Stomach smooth muscle (tissue), 2 donors: Measurements from ENCODE around the gene SMARCA4.

Source experiments
- H3K27ac ChIP-seq: one replicate; pipeline ENCODE4 v1.7.0; 2013; ENCODE audit warnings: mild to moderate bottlenecking, low read length, inconsistent platforms
- H3K27me3 ChIP-seq, 2 donors: one replicate each; pipeline ENCODE4 v1.7.0; 2013; ENCODE audit warnings: low read length in 2 of 2; ENCODE audit not compliant: insufficient read depth in 2 of 2, control insufficient read depth in 1 of 2
- H3K36me3 ChIP-seq, 2 donors: one replicate each; pipeline ENCODE4 v1.7.0; 2013; ENCODE audit warnings: low read length in 2 of 2; ENCODE audit not compliant: control insufficient read depth in 2 of 2, insufficient read depth in 2 of 2
- H3K4me1 ChIP-seq: one replicate; pipeline ENCODE4 v1.7.0; 2013; ENCODE audit warnings: low read length; ENCODE audit not compliant: control insufficient read depth, insufficient read depth
- H3K4me3 ChIP-seq, 2 donors: one replicate each; pipeline ENCODE4 v1.7.0; 2013; ENCODE audit warnings: low read length in 2 of 2
- H3K9ac ChIP-seq, 2 donors: one replicate each; pipeline ENCODE4 v1.7.0; 2013; ENCODE audit warnings: low read length in 2 of 2, mild to moderate bottlenecking in 1 of 2
- H3K9me3 ChIP-seq, 2 donors: one replicate each; pipeline ENCODE4 v1.7.0; 2013; ENCODE audit warnings: low read length in 2 of 2; ENCODE audit not compliant: control insufficient read depth in 2 of 2
- donor health status: healthy.
- donor health status: Pancreatic carcinoma.

The SMARCA4 gene

DNA sequence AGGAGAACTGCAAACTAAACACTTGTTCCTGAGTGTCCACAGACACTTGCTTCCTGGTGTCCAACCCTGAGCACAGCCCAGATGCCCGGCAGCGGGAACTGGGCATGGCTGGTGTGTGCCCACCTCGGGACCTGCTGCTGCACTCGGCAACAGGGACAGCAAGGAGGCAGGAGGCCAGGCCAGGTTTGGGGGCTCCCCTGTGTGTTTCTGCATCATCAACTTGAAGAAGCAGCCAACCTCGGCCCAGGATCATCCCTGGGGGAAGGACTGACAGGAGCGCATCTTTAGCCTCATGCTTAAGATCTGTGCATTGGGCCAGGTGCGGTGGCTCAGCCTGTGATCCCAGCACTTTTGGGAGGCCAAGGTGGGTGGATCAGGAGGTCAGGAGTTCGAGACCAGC, 93.4 kb downstream of the SMARCA4 start:
- Histone ChIP-seq H3K36me3 (peaks cover 3 to 16% of the 10 kb centered on the region in 2 donors), H3K27ac (no peak overlapping the region), H3K4me3 (no peak overlapping the region), H3K9me3 (no peaks in the 10 kb centered on the region), H3K9ac (no peak overlapping the region), H3K27me3 (no peaks in the 10 kb centered on the region), H3K4me1 (no peaks in the 10 kb centered on the region)

DNA sequence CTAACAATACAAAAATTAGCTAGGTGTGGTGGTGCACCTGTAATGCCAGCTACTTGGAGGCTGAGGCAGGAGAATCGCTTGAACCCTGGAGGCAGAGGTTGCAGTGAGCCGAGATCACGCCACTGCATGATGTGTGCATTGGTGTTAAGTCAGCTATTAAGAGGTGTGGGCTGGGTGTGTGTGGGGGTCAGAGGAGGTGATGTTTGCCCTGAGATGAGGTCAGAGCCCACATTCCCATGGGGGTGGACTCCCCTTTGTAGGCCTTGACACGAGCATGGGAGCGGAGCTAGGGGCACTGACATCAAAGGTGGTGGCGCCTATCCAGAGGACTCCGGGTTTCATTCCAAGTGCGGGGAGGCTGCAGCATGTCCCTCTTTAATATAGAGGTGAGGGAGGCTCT, 93.8 kb downstream of the SMARCA4 start:
- Histone ChIP-seq H3K9ac (no peak overlapping the region), H3K27me3 (no peaks in the 10 kb centered on the region), H3K27ac (no peak overlapping the region), H3K9me3 (no peaks in the 10 kb centered on the region), H3K36me3 (peaks cover 3 to 16% of the 10 kb centered on the region in 2 donors), H3K4me3 (no peak overlapping the region), H3K4me1 (no peaks in the 10 kb centered on the region)

DNA sequence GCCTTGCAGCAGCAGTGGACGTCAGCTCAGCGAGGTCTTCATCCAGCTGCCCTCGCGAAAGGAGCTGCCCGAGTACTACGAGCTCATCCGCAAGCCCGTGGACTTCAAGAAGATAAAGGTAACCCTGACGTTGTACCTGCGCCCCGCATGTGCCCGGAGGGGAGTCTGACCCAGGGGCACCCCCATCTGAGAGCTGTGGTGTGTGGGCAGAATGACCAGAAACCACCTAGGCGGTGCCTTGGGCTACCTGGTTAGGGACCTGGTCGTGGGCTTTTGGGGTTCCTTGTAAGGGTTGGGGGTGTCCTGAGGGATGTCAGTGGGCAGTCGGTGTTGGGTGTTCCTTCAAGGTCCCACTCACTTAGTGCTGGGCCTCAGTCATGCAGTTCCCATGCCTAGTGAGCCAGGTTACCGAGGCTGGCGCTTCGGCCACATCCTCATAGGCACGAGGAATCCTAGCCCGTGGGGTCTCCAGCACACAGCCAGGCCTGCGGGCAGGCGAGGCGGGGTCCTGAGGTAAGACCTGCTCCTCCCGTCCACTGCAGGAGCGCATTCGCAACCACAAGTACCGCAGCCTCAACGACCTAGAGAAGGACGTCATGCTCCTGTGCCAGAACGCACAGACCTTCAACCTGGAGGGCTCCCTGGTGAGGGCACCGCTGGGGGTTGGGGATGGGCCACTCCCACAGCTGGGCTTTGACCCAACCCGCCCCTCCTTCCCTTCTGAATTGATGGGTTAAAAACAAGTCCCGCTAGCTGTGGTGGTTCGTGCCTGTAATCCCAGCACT, 97.6 kb downstream of the SMARCA4 start:
- H3K4me3 ChIP-seq = no peak overlapping the region
- peaks cover 6 to 19% of the 10 kb centered on the region in 2 donors for H3K36me3 ChIP-seq
- no peak overlapping the region for H3K9ac ChIP-seq
- H3K4me1 ChIP-seq = peaks cover 6% of the 10 kb centered on the region
- H3K27ac ChIP-seq = no peak overlapping the region
- H3K9me3 ChIP-seq = no peaks in the 10 kb centered on the region
- no peaks in the 10 kb centered on the region for H3K27me3 ChIP-seq

DNA sequence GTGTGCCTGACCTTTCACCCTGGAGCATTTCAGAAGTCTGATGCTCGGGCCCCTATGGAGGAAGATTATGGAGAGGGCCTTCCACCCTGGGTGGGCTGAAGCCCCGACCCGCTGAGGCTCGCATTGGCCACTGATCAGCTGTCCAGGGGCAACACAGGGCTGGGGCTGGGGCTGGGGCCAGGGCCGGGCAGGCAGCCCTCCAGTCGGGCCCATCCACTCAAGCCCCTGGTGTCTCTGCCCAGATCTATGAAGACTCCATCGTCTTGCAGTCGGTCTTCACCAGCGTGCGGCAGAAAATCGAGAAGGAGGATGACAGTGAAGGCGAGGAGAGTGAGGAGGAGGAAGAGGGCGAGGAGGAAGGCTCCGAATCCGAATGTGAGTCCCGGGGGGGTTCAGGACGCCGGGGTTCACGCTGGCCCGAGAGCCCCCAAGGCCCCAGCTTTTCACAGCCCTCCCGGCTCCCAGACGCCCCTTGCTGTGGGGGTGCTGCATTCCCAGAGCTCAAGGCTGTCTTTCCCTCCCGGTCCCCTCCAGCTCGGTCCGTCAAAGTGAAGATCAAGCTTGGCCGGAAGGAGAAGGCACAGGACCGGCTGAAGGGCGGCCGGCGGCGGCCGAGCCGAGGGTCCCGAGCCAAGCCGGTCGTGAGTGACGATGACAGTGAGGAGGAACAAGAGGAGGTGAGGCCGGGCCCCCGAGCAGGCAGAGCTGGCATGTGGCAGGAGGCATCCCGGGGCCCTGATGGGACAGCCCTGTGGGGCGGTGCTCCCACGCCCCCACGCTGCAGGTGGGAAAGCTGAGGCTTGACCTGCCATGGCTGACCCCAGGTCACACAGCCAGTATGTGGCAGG, 98.9 kb downstream of the SMARCA4 start:
- H3K27ac ChIP-seq = no peak overlapping the region
- H3K27me3 ChIP-seq = no peaks in the 10 kb centered on the region
- peaks cover 6% of the 10 kb centered on the region for H3K4me1 ChIP-seq
- H3K4me3 ChIP-seq = no peak overlapping the region
- H3K9ac ChIP-seq = no peak overlapping the region
- H3K9me3 ChIP-seq = no peaks in the 10 kb centered on the region
- H3K36me3 ChIP-seq = peaks cover 6 to 17% of the 10 kb centered on the region in 2 donors

DNA sequence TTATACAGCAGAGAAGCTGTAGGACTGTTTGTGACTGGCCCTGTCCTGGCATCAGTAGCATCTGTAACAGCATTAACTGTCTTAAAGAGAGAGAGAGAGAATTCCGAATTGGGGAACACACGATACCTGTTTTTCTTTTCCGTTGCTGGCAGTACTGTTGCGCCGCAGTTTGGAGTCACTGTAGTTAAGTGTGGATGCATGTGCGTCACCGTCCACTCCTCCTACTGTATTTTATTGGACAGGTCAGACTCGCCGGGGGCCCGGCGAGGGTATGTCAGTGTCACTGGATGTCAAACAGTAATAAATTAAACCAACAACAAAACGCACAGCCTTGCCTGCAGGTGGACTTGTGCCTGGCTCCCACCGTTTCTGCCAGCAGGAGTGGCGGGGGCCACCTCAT, 101.1 kb downstream of the SMARCA4 start:
- peaks cover 6% of the 10 kb centered on the region for H3K4me1 ChIP-seq
- H3K4me3 ChIP-seq = no peak overlapping the region
- peak overlapping the region in 1 of 2 donors; percentile 16 for H3K9ac ChIP-seq
- H3K27me3 ChIP-seq = no peaks in the 10 kb centered on the region
- peak overlapping the region; percentile 60 for H3K27ac ChIP-seq
- H3K36me3 ChIP-seq = peaks cover 3 to 15% of the 10 kb centered on the region in 2 donors
- H3K9me3 ChIP-seq = no peaks in the 10 kb centered on the region

DNA sequence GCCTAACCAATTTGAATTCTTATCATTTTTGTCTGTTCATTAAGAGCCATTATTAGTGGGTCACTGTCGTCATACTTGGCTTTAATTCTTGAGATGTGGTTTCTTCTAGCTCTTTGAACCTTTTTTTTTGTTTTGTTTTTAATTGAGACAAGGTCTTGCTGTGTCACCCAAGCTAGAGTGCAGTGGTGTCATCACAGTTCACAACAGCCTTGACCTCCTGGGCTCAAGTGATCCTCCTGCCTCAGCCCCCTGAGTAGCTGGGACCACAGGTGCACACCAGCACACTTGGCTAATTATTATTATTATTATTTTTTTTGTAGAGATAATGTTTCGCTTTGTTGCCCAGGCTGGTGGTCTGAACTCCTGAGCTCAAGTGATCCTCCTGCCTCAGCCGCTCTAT, 102.6 kb downstream of the SMARCA4 start:
- H3K36me3 ChIP-seq = peaks cover 3 to 17% of the 10 kb centered on the region in 2 donors
- H3K4me3 ChIP-seq = no peak overlapping the region
- H3K27ac ChIP-seq = no peak overlapping the region
- H3K9ac ChIP-seq = no peak overlapping the region
- peaks cover 6% of the 10 kb centered on the region for H3K4me1 ChIP-seq
- H3K9me3 ChIP-seq = no peaks in the 10 kb centered on the region
- no peaks in the 10 kb centered on the region for H3K27me3 ChIP-seq

DNA sequence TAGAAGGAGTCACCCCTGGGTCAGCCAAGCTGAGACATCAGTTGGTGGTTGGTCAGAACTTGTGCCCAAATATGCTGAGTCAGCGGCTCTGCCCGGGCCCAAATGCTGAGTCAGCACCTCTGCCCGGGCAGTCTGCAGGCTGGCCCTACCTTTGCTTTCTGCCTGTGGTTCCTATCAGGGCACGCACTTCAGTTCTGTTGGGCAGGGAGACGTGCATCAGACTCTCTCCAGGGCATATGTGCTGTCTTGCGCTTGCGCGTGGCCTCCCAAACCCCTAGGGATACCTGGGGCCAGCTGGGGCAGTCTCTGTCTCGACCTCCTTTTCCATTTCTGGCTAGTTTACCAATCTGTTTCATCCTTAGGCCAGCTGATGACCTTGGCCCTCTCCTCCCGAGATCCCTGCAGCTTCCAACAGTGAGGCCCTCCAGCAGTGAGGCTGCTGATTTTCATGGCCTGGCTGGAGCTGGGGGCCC, 104.0 kb downstream of the SMARCA4 start:
- Histone ChIP-seq H3K27me3 (no peaks in the 10 kb centered on the region), H3K36me3 (peaks cover 3 to 13% of the 10 kb centered on the region in 2 donors), H3K27ac (no peak overlapping the region), H3K4me3 (no peak overlapping the region), H3K4me1 (peaks cover 6% of the 10 kb centered on the region), H3K9me3 (no peaks in the 10 kb centered on the region), H3K9ac (no peak overlapping the region)

DNA sequence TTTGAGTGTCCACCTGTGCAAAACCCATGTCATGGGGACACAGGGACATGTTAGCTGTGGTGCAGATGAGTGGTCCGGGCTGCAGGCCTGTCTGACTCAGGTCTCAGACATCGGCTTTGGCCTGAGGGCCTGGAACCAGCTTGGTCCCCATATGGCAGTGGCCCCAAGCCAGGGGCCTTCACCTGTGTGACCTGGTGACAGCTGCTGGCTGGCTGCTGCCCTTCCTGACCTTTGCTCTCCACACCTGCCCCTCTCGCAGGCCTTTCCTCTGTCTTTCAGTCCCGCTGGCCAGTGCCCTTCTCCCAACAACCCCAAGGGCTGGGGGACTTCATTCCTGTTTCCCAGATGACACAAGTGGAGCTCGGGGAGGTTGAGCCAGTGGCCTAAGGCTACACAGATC, 105.5 kb downstream of the SMARCA4 start:
- no peaks in the 10 kb centered on the region for H3K9me3 ChIP-seq
- peaks cover 6% of the 10 kb centered on the region for H3K4me1 ChIP-seq
- H3K27me3 ChIP-seq = no peaks in the 10 kb centered on the region
- no peak overlapping the region for H3K9ac ChIP-seq
- peaks cover 0 to 3% of the 10 kb centered on the region in 2 donors for H3K36me3 ChIP-seq
- H3K27ac ChIP-seq = no peak overlapping the region
- H3K4me3 ChIP-seq = no peak overlapping the region

DNA sequence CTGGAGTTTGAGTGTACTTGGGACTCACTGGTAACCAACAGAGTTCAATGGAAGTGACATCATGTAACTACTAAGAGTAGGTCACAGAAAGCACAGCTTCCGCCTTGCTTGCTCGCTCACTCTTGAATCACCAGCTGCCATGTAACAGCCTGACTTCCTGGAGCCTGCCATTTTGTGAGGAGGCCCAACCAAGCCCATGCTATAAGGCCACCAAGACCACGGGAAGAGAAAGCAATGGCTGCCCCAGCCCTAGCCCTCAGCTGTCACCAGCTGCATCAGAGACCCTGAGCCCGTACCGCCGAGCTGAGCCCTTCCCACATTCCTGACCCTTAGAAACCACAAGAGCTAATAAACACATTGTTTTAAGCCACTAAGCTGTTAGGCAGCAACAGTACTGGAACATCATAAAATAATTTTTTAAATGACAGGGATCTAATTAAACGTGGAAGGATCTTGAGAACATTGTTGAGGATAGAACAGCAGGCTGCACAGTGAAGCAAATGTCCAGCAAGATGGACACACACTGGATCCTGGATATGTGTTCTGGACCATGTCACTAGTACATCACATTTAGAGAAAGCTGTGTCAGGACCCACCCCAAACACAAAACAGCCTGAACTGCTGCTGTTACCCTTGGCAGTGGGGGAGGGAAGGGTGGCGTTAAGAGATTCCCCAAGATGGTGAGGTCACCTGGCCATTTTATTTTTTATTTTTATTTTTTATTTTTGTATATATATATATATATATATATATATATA, 106.7 kb downstream of the SMARCA4 start:
- Histone ChIP-seq H3K27me3 (no peaks in the 10 kb centered on the region), H3K27ac (no peak overlapping the region), H3K9me3 (no peaks in the 10 kb centered on the region), H3K36me3 (peaks cover 0 to 3% of the 10 kb centered on the region in 2 donors), H3K4me1 (no peaks in the 10 kb centered on the region), H3K4me3 (no peak overlapping the region), H3K9ac (no peak overlapping the region)

DNA sequence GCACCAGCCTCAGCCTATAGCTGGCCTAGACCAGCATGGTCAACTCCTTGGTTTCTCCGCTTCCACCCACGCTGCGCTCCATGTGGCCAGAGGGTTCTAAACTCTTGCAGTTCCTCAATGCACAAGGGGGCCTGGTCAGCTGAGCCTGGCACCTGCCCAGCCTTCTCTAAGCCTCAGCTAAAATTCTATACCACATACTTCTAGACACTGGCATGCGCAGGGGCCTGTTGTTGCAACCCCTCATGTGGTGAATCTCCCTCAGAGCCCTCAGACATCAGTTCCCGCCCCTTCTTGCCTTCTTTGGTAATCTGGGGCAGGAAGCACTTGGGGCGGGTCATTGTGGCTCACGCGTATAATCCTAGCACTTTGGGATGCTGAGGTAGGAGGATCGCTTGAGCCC, 108.7 kb downstream of the SMARCA4 start:
- H3K4me1 ChIP-seq = no peaks in the 10 kb centered on the region
- H3K36me3 ChIP-seq = peaks cover 0 to 3% of the 10 kb centered on the region in 2 donors
- no peaks in the 10 kb centered on the region for H3K27me3 ChIP-seq
- H3K9me3 ChIP-seq = no peaks in the 10 kb centered on the region
- no peak overlapping the region for H3K4me3 ChIP-seq
- H3K27ac ChIP-seq = no peak overlapping the region
- H3K9ac ChIP-seq = no peak overlapping the region
